B cell (primary cell): Measurements from ENCODE around the gene ZFPL1.

Experiments
- EZH2 ChIP-seq: IDR thresholded peaks from 2 replicates; pipeline ENCODE4 v1.6.1; 2012; ENCODE audit warnings: borderline replicate concordance, low read depth, mild to moderate bottlenecking, moderate library complexity, low read length; ENCODE audit not compliant: insufficient read depth, poor library complexity, severe bottlenecking
- TF ChIP-seq, protein P1 (sequence below): fragments of 200-600 bp; IDR thresholded peaks from one replicate; pipeline ENCODE4 v1.8.0; 2022; ENCODE audit warnings: antibody characterized with exemption, mild to moderate bottlenecking

DNA sequence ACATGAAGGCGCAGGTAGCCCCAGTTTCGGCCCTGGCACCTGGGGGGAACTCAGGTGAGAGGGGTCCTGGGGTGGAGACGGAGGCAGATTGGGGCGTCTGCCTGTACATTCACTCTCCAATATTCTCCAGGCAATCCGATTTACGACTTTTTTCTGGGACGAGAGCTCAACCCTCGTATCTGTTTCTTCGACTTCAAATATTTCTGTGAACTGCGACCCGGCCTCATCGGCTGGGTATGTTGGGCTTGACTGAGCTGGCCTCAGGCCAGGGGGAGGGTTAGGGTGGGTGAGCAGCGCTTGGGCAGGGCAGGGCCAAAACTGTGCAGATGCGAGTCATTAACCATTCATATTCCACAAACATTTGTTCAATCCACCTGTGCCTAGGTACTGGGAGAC, 29.3 kb downstream of the ZFPL1 start:
- no peak for TF ChIP-seq EZH2
- TF ChIP-seq, protein P1, sequence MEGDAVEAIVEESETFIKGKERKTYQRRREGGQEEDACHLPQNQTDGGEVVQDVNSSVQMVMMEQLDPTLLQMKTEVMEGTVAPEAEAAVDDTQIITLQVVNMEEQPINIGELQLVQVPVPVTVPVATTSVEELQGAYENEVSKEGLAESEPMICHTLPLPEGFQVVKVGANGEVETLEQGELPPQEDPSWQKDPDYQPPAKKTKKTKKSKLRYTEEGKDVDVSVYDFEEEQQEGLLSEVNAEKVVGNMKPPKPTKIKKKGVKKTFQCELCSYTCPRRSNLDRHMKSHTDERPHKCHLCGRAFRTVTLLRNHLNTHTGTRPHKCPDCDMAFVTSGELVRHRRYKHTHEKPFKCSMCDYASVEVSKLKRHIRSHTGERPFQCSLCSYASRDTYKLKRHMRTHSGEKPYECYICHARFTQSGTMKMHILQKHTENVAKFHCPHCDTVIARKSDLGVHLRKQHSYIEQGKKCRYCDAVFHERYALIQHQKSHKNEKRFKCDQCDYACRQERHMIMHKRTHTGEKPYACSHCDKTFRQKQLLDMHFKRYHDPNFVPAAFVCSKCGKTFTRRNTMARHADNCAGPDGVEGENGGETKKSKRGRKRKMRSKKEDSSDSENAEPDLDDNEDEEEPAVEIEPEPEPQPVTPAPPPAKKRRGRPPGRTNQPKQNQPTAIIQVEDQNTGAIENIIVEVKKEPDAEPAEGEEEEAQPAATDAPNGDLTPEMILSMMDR: no peak
